Pancreas (tissue), 10 donors: ENCODE data around the gene AGK. TPM values are rescaled to one million over a fixed set of nuclear protein-coding genes. Genes with fewer than 3 reads are reported as not detected.
"Not testable (repeated sequence)": the region's sequence is repeated elsewhere in the genome, so short reads cannot be mapped to it uniquely, and the experiment has no call there.

Experiments used
- ATAC-seq, 4 donors: fragments of 200-7000 bp; cut with Tn5 transposase; one replicate each; pipeline versions ENCODE4 v1.8.0 to v1.9.1; 2020; ENCODE audit warnings: mild to moderate bottlenecking in 4 of 4, moderate library complexity in 4 of 4
- DNase-seq, 6 donors: peaks; one replicate each; pipeline ENCODE4 v3.0.0-alpha.2; 2020
- FAIRE-seq: peaks from 2 replicates; lab custom pipeline; 2012; peaks lifted over from hg19 to GRCh38; lab: Jason Lieb, UNC
- H3K27ac ChIP-seq, 4 donors: fragments of 200-600 bp; sonication (generic); 1 replicate in 3 of 4; 2 replicates in 1 of 4; pipeline versions ENCODE4 v1.5.0 to v1.8.0; 2020
- H3K27me3 ChIP-seq, 4 donors: fragments of 200-600 bp; one replicate each; pipeline ENCODE4 v1.8.0; 2021
- H3K36me3 ChIP-seq, 3 donors: fragments of 200-600 bp; sonication (generic) in 1 of 3; one replicate each; pipeline versions ENCODE4 v1.5.0 to v1.8.0; 2020 to 2021
- H3K4me1 ChIP-seq, 3 donors: fragments of 200-600 bp; one replicate each; pipeline ENCODE4 v1.8.0; 2021
- H3K4me3 ChIP-seq, 4 donors: fragments of 200-600 bp; sonication (generic) in 2 of 4; one replicate each; pipeline versions ENCODE4 v1.5.0 to v1.8.0; 2020 to 2021
- H3K9me3 ChIP-seq, 4 donors: fragments of 200-600 bp; one replicate each; pipeline ENCODE4 v1.8.0; 2021
- CTCF ChIP-seq, 4 donors: fragments of 200-600 bp; sonication (generic) in 3 of 4; IDR thresholded peaks; one replicate each; pipeline versions ENCODE4 v1.5.0 to v1.8.0; 2021; ENCODE audit warnings: antibody characterized with exemption in 4 of 4
- WGBS, 2 donors: extraction: QIAGEN DNeasy Blood & Tissue Kit; methylation state at CpG; one replicate each; pipeline ENCODE4 v1.1.7; 2013; 5-methylcytosine and 5-hydroxymethylcytosine counted together
- intact Hi-C, 3 donors: fragments of 100-400 bp; cut with DNase I; formaldehyde crosslinking; loops; one replicate each; pipeline versions ENCODE4 v1.11.1 to v1.14.2; 2022
- polyA plus RNA-seq, 2 donors: library from polyadenylated mRNA; stranded (reverse); fragments of 200-250 nt; gene quantifications; one replicate each; pipeline ENCODE4 v1.2.3, GENCODE V29; 2013
- total RNA-seq, 6 donors: library from RNA; stranded (reverse); fragmentation: NEBNext Ultra II Directional in 4 of 6; extraction: Animal tissue kit (Norgen Biotek cat#: 25700) in 4 of 6; gene quantifications; one replicate each; pipeline versions ENCODE4 v1.2.1 to v1.2.4, GENCODE V29; 2021 to 2023
- donor health status: healthy with polysubstance abuse.
- donor health status: DM: no; HTN: no; CAD: no; lungs with moderate emphysema.
- donor health status: DM: no; HTN: no; CAD: no.
- donor health status: control.
- donor health status: control.
- donor health status: Bipolar disorder and iron deficiency.
- donor health status: DM: yes; HTN: yes; CAD: no.
- donor health status: DM: no; HTN: no; CAD: no.
- donor health status: DM: no; HTN: no; CAD: no.
- donor health status: DM: yes; HTN: yes; CAD: no.

The AGK gene
- total and polyA plus RNA-seq, 8 donors: 5.6 to 13.6 (median 10.0) TPM

- Histone ChIP-seq H3K27me3 (no peaks in the 10 kb centered on the region), H3K27ac (no peak overlapping the region), H3K4me3 (no peak overlapping the region), H3K36me3 (no peaks in the 10 kb centered on the region), H3K9me3 (no peaks in the 10 kb centered on the region), H3K4me1 (no peaks in the 10 kb centered on the region)
- intact Hi-C loops: no loop called here
- FAIRE-seq: no peak
- ATAC-seq: no peak
- no peak for TF ChIP-seq CTCF (IDR thresholded peaks at IDR 0.05)
- WGBS, 2 donors: 95 to 100% methylated on average over 1 of the region's 1 CpG
- no peak for DNase-seq
Observed at GRCh38 chr7:141575164-141575563, 24.0 kb downstream of the AGK start.

DNA sequence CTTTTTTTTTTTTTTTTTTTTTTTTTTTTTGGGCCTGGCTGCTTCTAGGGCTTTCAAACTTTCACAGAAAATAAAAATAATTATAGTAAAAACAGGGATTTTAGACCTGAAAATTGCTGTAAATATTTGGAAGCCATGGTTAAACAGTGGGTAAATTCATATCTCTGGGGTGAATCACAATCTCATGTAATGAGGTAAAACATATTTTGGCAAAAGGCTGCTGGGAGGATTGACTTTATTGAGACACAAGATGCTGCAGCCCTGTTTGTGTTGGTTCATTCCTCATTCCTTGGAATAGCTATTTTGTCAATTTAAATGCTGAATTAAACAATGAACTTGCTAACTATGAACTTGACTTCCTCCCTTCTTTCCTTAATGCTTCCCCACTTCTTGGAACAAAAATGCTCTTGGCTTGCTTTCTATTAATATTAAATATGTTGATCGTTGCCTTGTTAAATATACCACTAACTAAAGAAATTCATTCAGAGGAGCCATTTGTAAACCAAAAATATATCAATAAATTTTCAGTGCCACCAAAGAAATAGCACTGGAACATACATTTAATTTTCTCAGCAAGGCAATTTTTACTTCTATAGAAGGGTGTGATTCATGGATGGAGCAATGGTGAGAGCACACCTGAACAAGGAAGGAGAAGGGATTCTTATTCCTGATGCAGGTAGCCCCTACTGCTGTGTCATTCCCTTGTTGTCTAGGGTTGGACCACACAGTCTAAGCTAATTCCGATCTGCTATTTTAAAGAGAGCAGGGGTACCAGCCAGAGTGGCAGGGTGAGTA is 24.6 kb downstream of the AGK start:
- Histone ChIP-seq H3K36me3 (no peaks in the 10 kb centered on the region), H3K4me3 (no peak overlapping the region), H3K27ac (no peak overlapping the region), H3K9me3 (no peaks in the 10 kb centered on the region), H3K27me3 (no peaks in the 10 kb centered on the region), H3K4me1 (no peaks in the 10 kb centered on the region)
- intact Hi-C loops: no loop called here
- no peak for FAIRE-seq
- WGBS, 2 donors: 94 to 96% methylated on average over 2 of the region's 2 CpGs
- ATAC-seq: no peak
- TF ChIP-seq CTCF (IDR thresholded peaks at IDR 0.05): no peak
- DNase-seq: no peak

GRCh38 chr7:141577043-141577839 is 26.0 kb downstream of the AGK start:
- no peak for TF ChIP-seq CTCF (IDR thresholded peaks at IDR 0.05)
- Histone ChIP-seq H3K36me3 (no peaks in the 10 kb centered on the region), H3K9me3 (no peaks in the 10 kb centered on the region), H3K4me3 (no peak overlapping the region), H3K27ac (no peak overlapping the region), H3K4me1 (no peaks in the 10 kb centered on the region), H3K27me3 (no peaks in the 10 kb centered on the region)
- ATAC-seq (no peak), DNase-seq (no peak), FAIRE-seq (no peak)
- 98% methylated on average over 6 of the region's 6 CpGs for WGBS, 2 donors
- intact Hi-C loops: no loop called here

- 97% methylated on average over 5 of the region's 5 CpGs for WGBS, 2 donors
- H3K27me3 ChIP-seq, ATAC-seq, H3K27ac ChIP-seq, FAIRE-seq, H3K9me3 ChIP-seq, DNase-seq, H3K36me3 ChIP-seq, H3K4me1 ChIP-seq, H3K4me3 ChIP-seq, intact Hi-C loops: not testable (repeated sequence)
Observed at GRCh38 chr7:141579953-141580352, 28.7 kb downstream of the AGK start.

DNA sequence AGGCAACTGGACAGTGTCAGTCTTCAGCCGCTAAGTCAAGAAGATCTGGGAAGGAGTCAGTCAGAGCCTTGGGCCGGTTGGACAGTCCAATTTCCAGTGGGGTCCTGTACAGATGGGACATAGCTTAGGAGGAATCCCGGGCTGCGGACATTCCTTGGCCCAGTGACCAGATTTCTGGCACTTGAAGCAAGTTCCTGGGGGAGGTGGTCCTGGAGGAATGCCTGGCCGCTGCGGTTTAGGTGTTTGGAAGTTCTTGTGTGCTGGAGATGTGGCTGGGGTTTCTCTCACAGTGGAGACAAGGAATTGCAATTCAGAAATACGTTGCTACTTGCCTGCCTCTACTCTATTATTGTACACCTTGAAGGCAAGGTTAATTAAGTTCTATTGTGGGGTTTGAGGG is 30.9 kb downstream of the AGK start:
- H3K4me1 ChIP-seq, H3K27me3 ChIP-seq, FAIRE-seq, H3K36me3 ChIP-seq, ATAC-seq, intact Hi-C loops, H3K9me3 ChIP-seq, H3K4me3 ChIP-seq, DNase-seq, H3K27ac ChIP-seq: not testable (repeated sequence)
- WGBS, 2 donors: 96 to 97% methylated on average over 7 of the region's 7 CpGs
